NCI-H1694 (cell line): ENCODE data around the gene ZBTB7A.

ENCODE experiments used
- DNase-seq: peaks from one replicate; lab custom pipeline; 2025; lab: John Stamatoyannopoulos, UW

Gene ZBTB7A

DNA sequence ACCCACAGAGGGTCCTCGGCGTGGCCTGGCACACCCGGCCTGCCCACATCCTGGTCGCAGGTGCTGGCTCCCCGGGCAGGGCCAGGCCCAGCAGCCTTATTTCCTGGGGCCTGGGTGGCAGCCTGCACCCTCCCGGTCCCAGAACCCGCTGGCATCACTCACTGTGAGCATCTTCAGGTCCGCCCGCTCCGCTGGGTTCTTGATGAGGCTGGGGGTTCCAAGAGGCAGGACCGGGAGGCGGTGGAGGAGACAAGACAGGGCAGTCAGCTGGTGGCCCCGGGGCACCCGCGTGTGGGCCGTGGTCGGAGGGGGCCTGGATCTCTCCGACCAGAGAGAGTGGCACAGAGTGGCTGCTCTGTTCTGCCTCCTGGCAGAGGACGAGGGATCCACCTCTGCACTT, 27.6 kb upstream of the ZBTB7A start:
- DNase-seq, result no peak

DNA sequence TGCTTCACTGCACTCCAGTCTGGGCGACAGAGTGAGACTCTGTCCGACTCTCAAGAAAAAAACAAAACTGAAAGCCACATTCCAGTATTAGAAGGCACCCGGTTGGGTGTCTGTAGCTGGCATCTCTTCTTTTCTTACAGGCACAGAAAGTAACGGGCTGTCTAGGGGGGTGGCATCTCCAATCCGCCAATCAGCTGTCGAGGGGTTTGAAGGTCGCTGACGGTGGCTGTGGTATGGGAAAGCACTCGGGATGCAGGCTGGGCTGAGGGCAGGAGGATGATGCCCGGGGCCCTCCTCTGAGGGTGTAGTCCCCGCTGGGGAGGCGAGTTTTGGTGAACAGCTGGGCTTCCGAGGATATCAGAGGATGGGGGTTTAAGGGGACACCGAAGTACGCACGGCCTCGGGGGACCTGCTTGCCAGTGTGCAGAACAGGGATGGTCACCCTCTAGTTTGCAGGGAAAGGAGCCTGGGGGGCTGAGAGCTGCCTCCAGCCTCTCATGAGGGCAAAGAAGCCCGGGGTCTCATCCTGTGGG, 27.0 kb upstream of the ZBTB7A start:
- DNase-seq, result no peak

DNA sequence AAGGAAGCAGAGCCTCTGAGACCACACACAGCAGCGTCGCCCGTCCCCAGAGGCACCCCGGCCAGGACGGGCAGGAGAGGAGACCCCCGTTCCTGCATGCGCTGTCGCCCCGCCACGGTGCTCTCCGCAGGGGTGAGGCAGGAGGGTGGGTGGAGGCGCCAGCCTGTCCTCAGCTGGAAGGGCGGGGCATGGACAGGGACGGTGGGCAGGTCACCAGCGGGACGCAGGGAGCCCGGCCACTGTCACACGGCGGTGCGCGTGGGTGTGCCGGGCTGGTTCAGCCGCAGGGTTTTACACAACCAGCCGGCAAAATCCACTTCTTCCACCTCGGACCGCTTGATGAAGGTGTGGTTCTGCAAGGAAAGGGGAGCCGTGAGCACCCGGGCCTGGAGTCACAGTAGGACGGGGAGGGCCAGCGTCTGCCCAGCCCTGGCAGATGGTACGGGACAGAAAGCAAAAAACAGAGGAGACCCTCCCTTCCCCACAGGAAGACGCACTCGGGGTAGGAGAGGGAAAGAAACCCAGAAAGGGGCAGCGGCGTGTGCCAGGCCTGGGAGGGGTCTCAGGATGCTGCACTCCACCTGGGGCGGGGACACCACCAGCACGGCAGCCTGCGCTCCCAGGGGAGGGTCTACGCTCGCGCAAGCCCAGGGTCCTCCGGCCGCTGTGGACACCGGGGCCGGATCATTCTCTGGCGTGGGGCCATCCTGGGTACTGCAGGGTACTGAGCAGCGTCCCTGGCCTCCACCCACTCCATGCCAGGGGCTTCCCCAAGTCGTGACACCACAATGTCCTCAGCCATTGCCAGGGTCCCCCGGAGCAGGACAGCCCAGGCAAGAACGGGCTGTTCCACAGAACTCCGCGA, 23.9 kb upstream of the ZBTB7A start:
- DNase-seq, result no peak

DNA sequence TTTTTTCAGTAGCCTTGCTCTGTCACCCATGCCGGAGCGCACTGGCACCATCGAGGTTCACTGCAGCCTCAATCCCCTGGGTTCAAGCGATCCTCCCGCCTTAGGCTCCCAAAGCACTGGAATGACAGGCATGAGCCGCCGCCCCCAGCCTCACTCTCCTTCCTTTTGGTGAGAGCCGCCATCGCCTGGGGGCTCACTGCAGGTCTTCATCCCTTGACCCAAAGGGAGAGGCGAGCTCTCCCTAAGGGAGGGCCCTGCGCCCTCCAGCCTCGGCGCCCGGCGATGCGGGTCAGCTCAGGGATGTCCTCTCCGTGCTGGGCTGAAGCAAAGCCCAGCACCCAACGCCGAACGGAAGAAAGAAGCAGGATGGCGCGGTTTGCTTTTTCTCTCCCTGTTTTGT, 23.2 kb upstream of the ZBTB7A start:
- DNase-seq, result no peak

DNA sequence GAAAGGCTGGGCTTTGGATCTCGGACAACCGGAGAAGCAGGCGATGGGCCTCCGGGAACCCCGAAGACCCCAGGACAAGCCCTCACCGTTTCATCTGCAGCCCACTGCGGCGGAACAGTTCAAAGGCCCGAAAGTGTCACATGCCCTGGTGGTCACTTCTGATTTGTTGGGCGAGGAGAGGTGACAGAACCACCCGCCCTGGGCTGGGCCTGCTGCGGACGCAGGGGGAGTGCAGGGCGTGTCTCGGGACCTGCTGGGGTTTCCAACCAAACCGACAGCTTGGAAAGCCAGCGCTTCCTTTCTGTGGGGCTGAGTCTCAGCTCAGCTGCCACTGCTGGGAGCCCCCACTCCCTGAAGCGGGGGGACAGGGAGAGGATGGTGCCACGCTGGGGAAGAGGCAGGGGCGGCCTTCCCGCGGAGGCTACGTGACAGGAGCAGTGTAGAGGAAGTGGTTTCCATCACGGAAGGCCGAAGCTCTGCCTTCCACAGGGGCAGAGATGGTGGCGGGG, 22.8 kb upstream of the ZBTB7A start:
- DNase-seq, result no peak

DNA sequence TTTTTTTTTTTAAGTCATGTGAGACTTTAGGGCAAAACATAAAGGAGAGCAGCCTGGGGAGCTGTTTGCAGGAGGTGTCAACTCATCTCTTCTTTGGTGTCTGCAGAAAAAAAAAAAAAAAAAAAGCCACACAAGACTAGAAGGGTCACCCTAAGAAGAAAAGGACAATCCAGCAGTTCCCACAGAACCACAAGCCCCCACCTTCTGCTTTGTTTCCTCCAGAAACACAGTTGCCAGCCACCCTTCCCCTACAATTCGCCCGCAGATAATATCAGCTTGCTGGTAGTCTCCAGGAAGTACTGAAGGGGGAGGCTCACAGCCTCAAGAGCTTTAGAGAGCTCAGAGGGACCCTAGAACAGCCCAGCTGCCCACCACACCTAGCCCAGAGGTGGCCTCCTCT, 22.3 kb upstream of the ZBTB7A start:
- no peak for DNase-seq

DNA sequence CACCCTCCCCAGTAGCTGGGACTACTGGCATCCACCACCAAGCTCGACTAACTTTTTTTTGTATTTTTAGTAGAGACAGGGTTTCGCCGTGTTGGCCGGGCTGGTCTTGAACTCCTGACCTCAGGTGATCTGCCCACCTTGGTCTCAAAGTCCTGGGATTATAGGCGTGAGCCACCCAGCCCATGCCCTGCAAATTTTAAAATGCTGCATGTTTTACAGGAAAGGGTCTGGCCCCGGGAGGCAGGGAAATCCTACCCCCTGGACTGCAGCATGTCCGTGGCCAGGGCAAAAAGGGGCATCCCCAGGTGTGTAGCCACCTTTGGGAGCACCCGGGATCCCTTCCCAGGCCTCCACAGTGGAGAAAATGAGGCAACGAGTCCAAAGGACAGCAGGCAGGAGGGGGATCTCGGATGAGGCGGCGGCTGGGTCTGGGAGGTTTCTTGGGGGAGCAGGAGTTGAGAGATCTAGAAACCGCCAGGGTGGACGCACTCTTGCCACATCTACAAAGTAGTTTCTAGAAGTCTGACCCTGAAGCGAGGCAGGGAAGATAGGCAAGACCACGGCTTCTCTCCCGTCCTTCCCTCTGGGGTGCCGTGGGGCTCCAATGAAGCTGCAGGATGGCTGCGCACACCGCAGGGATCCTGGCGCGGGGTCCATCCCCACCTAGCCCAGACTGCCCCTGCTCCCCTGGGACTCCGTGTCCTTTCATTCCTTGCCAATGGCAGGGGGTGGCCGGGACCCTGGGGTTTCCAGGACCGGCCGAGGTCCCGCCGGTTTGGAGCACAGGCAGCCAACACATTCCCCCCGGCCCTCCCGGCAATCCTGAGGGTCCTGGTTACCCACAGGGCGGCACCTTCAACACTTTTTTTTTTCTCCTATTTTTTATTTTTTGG, 21.3 kb upstream of the ZBTB7A start:
- DNase-seq, result no peak

DNA sequence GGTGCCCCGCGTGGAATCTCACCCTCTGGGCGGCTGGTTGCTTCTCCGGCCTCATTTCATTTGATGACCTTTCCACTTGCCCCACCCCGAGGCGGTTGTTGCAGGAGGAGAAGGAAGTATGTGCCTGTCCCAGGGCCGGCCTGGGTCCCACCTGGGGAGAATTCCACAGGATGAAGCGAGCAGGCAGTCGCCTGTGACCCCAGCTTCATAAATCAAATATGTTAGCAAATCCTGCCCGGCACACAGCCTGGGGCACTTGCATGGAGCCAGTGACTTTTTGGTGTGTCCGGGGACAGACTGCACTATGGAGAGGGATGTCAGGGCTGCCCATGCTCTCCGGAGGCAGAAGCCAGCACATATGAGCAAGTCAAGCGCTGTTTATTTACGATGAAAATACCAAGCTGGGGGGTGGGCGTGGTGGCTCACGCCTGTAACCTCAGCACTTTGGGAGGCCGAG, 19.7 kb upstream of the ZBTB7A start:
- no peak for DNase-seq

DNA sequence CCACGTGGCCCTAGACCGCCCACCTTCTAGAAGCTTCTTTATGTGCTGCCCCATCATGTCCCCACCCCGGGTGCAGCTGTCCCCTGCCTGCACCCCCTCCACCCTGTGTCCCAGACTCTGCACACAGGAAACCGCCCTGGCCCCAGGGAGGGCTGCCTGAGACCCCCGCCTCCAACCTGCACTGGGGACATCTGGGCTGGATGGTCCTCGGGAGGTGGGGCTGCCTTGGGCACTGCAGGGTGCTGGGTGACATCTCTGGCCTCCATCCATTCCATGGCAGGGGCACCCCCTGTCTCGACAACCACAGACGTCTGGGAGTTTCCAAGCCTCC, 17.8 kb upstream of the ZBTB7A start:
- no peak for DNase-seq

DNA sequence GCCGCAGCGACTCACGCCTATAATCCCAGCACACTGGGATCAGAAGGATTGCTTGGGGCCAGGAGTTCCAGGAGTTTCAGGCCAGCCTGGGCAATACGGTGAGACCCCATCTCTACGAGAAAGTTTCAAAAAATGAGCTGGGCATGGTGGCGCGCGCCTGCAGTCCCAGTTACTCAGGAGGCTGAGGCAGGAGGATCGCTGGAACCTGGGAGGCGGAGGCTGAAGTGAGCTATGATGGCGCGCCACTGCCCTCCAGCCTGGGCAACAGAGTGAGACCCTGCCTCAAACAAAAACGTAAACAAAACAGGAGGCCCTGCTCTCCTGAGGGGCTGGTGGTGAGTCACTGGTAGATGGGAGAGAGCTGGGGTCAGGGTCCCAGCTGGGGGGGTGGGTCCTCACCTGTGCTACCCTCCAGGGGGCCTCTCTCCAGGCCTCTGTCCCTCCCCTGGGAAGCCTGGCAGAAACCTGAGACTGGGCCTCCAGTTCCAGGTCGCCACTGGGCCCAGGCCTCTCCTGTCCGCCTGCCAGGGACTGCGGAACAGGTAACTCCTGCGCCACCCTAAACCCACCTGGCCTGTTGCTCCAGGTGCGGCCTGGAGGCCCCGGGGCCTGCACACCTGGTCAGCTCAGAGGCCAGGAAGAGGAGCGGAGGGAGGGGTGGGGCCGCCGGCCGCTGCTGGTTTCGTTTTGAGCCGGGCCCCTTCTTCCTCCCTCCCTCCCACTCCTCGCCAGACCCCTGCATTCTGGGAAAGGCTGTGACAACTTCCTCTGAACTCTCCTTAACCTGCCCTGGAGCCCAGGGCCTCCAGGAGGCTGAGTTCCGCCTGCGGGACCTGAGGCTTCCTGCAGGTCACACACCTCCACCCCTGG, 17.2 kb upstream of the ZBTB7A start:
- no peak for DNase-seq

DNA sequence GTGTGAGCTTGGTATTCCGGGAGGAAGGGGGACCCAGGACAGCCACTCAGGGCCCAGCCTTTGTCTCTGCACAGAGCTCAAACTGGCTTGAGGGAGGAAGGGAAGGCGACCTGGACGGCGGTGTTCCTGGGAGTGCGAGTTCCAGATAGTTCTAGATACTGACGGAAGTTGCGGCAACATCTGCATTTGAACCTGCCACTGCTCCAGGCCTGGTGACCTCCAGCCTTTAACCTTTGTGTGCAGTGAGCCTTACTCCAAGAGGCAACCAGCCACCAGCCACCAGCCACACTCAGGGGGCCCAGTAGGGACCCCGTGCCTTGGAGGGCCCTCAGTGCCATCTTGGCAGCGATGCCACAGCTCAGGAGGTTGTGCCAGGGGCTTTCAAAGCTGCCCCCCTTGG, 15.5 kb upstream of the ZBTB7A start:
- DNase-seq, result no peak

DNA sequence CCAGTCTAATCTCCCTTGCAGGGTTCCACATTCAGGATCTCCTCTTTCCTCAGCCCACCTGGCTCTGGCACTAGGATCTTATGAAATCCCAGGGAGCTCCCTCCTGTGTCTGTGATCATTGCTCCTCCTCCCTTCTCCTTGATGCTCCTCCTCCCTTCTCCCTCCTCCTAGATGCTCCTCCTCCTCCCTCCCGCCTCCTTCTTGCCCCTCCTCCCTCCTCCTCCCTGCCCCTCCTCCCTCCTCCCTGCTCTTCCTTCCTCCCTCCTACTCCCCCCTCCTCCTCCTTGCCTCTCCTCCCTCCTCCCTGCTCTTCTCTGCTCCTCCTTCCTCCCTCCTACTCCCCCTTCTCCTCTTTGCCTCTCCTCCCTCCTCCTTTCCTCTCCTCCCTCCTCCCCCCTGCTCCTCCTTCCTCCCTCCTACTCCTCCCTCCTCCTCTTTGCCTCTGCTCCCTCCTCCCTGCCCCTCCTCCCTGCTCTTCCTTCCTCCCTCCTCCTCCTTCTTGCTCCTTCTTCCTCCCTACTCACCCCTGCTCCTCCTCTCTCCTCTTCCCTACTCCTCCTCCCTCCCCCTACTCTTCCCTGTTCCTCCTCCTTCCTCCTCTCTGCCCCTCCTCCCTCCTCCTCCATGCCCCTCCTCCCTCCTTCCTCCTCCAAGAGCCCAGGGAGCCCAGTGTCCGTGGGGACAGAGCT, 14.9 kb upstream of the ZBTB7A start:
- DNase-seq, result no peak

DNA sequence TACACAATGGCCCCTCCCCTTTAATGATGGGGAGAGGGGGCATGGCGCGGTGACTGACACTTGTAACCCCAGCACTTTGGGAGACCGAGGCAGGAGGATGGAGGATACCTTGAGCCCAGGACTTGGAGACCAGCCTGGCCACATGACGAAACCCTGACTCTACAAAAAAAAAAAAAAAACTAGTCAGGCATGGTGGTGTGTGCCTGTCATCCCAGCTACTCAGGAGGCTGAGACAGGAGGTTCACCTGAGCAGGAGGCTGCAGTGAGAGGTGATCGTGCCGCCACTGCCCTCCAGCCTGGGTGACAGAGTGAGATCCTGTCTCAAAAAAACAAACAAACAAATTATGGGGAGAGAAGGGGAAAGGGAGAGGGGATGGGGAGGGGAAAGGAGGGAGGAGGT, 13.8 kb upstream of the ZBTB7A start:
- no peak for DNase-seq

DNA sequence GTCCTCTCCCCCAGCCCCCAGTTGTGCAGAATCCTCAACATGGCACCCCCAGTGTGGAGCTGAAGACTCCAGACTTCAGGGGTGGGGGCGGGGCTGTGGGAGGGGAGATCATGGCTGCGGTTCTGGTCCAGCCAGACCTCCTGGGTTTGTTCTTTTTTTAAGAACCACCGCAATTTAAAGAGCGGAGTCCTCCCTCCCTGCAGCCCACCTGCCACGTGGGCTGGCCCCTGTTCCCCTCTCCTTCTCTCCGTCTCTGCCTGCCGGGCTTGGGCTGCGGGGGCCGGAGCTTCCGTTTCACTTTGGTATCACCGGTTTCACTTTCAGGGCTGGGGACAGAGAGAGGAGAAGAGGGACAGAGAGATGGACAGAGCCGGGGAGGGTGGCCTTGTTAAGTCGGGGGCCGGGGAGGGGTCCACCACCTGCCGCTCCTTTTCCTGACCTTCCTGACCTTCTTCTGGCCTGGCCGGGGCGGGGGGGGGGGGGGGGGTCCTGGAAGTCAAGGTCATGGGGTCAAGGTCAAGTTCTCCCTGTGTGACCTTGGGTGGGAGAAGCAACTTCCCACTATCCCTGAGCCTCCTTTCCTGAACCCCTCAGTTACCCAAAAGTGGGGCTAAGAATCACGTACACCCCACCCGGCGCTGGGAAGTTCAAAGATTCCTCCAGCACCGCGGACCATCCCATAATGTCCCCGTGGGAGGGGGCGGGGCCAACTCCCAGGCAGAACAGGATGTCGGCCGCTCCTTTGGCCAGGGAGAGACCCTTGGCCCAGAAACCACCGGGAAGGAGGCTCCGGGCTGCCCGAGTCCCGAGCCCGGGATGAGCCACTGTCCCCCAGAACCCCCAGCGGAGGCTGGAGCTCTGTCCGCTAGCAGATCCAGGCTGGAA, 11.3 kb upstream of the ZBTB7A start:
- no peak for DNase-seq

DNA sequence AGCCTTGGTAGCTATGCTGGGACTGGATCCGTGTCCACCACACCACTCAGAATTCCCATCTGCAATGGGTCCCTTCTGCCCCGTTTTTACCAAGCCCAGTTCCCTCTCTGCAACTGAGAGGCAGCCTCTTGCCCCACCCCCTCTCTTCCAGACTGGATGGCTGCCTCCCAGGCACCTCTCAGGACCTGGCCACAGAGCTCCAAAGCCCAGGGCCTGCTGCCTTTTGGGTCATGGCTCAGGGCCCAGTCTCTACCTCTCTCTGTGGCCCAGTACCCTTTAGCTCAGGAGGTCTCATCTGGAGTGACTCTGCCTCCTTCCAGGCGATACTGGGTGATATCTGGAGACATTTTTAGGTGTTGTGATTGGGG, 10.3 kb upstream of the ZBTB7A start:
- DNase-seq, result no peak

DNA sequence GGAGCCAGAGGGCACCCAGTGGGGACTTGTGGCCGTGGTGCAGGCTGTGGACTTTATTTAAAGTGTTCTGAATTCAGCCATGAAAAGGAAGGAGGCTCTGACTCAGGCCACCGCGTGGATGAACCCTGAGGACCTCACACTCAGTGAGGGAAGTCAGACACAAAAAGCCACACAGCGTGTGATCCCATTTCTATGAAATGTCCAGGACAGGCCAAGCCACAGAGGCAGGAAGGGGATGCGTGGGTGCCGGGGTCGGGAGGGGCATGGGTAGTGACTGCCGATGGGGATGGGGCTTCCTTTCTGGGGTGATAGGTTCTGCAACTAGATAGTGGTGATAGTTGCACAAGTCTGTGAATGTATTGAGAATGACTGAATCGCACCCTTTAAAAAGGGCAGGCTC, 8.7 kb upstream of the ZBTB7A start:
- no peak for DNase-seq

DNA sequence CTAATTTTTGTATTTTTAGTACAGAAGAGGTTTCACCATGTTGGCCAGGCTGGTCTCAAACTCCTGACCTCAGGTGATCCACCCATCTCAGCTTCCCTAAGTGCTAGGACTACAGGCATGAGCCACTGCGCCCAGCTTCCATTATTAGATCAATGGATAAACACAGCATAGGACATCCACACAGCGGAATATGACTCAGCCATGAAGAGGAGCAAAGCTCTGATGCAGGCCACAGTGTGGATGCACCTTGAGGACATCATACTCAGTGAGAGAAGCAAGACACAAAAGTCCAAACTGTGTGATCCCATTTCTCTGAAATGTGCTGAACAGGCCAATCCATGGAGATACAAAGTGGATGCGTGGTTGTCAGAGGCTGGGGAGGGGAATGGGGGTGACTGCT, 4.9 kb upstream of the ZBTB7A start:
- no peak for DNase-seq

DNA sequence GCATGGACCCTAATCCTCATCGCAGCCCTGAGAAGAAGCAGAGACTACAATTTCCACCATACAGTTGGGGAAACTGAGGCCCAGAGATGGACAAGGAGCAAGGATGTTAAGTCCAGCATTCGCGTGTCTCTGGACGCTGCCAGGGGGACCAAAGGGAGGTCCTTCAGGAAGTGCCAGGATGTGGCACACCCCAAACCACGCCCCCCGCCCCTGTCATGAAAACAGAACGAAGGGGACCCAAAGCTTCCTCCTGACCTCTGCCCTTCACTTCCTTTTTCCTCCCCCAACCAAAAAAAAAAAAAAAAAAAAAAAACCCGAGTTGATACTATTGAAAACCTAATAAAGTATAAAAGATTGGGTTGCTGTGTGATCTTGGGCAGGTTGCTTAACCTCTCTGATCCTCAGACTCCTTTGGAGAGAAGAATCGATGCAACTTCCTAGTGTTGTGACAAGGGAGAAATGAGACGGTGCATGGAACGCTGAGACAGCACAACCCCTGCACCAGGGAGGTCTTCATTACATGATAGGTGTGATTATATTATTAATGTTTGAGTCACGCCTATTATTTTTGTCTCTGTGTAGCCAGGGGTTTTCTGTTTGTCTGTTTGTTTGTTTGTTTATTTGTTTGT, 2.7 kb upstream of the ZBTB7A start:
- DNase-seq, result no peak

DNA sequence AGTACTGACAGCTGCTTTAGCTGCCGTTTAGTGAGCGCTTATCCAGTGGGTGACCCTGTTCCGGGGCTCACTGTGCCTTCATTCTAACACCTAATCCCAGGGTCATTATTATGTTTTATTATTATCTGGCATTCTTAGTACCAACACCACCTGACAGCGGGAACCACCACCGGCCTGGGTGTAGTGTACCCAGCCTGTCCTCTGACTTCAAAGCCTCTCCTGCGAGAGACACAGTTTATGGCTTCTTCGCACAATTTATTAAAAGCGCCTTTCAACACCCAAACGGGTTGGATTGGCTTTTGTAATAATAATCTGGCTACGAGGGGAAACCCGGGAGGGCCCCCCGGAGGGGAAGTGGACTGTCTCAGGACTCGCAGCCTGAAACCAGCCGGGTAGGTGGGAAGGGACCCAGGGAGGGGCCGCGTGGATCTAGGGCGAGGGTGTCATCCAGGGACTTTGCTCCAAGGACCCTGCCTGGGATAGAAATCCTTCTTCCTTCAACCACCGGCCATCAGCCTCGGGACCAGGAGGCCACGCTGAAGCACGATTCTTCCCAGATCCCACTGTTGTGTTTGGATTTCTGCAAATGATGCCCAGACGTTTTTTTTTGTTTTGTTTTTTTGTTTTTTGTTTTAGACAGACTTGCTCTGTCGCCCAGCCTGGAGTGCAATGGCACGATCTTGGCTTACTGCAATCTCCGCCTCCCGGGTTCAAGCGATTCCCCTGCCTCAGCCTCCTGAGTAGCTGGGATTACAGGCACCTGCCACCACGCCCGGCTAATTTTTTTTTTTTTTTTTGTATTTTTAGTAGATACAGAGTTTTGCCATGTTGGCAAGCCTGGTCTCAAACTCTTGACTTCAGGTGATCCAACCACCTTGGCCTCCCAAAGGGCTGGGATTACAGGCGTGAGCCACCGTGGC, 1.6 kb upstream of the ZBTB7A start:
- DNase-seq, result no peak
